GM21367 (cell line): ENCODE results near the gene IFI44.

Source experiments
- ATAC-seq: cut with Tn5 transposase; IDR thresholded peaks from one replicate; pipeline ENCODE4 v1.9.1; 2021; ENCODE audit not compliant: unreplicated experiment

IFI44 gene

DNA sequence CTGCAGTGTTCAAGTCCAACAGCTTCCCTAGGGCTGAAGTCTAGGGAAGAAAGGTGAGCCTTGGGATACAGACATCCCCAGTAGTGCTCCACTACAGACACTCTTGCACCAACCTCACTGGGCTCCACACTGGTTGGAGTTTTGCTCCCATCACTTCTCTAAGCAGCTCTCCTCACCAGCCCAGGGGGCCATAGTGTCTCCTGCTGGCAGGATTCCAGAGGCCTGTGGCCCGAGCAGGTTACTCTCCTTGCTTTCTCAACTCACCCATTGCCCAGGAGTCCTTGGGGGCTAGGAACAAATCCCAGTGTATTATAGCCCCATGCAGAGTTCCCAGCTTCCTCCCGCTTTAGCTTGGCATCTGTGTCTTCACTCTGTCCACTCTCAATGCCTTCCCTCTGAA lies 52.8 kb downstream of the IFI44 start:
- ATAC-seq, result no peak

DNA sequence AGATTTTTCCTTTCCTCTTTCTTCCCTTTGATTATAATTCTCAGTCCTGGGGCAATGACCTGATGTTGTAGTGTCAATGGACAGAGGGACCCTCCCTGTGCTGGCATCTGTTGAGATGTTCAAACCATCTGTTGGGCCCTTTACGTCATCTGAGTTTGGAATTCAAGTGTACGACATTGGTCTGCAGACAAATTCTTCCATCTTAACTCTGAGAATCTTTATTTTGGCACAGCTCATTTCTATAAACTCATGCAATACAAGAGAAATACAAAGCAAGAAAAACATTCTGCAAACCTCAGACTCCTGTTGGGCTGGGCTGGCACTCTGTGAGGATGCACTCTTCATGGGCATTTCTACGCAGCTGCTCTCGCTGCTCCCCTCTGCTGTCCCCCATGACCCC lies 54.2 kb downstream of the IFI44 start:
- ATAC-seq, result no peak

DNA sequence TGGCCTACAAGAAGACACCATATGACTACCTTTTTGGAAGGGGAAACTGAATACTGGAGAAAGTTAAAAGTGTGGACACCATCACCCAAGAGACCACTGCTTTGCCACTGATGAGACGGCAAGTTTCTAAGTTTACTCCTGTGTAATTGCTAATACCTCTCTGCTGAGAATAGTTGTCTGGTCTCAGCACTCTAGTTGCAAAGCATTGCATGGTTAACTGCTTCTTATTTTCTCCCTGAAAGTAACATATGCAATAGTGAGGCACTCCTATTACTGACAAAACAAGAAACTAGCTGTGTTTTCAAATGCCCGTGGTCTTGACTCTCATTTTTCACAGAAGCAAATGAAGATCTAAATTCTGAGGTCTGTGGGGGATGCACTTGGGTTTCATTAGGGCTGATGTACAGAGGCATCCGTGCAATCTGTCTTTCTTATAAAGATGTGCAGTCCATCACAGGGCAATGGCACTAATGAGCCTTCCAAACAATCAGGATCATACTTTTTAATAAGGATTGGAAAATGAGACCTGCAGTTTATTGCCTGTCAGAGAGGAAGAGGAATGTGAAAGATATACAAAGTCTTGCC lies 62.9 kb downstream of the IFI44 start:
- no peak for ATAC-seq

DNA sequence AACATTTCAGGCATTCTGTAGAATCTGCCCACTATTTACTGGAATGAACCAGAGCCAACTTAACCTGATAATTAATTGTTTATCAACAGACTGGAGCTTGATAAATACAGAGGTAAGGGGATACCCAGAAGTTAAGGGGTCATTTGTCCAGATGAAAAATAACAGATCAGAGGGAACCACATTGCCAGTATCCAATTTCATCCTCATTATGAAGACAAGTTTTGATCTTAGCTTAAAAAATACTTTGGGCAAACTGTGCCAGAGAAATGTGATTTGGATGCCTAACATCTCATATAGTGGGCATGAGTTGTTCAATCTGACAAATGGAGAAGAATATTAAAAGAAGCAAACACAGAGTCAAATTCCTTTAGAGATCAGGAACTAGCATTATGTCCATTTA lies 63.7 kb downstream of the IFI44 start:
- no peak for ATAC-seq
